ENCODE results near the gene RRAGD. TPM values are rescaled to one million over a fixed set of nuclear protein-coding genes. Genes with fewer than 3 reads are reported as not detected.

Gene RRAGD
- polyA plus RNA-seq, 1 of the 3 experiments (the other 2 are of a cell fraction): 0.07 TPM

- no peaks in the 10 kb centered on the region for H3K27me3 ChIP-seq (ENCODE audit: insufficient read depth)
- TF ChIP-seq EZH2phosphoT487 (IDR thresholded peaks at IDR 0.05; ENCODE audit: borderline replicate concordance, low read depth) (no peak), FOSL2 (IDR thresholded peaks at IDR 0.05; ENCODE audit: borderline replicate concordance, low read depth) (0 out of 2 replicates have a peak, but pooled peaks have one; percentile 8)
- no peak overlapping the region for H3K4me3 ChIP-seq (ENCODE audit: low read depth in 2 of 2, low read length in 1 of 2)
- 70% methylated on average over 2 of the region's 2 CpGs for WGBS (ENCODE audit: low lambda C conversion rate)
- ChIA-PET CTCF (interaction anchor here (1.1 to 5.9 kb wide), 5 partner anchors 7 to 16 kb away, joined by 3 to 50 read pairs (median 3); partner anchors contain the start of gene UBE2J1), POLR2A (interaction anchor here (0.9 kb wide), 1 partner anchor 15 kb away, joined by 3 read pairs; no protein-coding TSS in a partner anchor)
- no peak overlapping the region for H3K9ac ChIP-seq
- no peaks in the 10 kb centered on the region for H3K36me3 ChIP-seq (replicated peaks in 1 of 2; ENCODE audit: control insufficient read depth in 1 of 2, insufficient read depth in 2 of 2, low read length in 1 of 2)
- H3K27ac ChIP-seq (ENCODE audit: low read depth in 2 of 2, low read length in 1 of 2): peak overlapping the region in 1 of 2 experiments; percentile 35; a peak in 1 of 4 replicates
- DNase-seq: no peak
- H3F3A ChIP-seq (replicated peaks; ENCODE audit: insufficient read depth): peaks cover 9% of the 10 kb centered on the region
- H3K9me2 ChIP-seq: no peaks in the 10 kb centered on the region
- no peak overlapping the region for H3K4me2 ChIP-seq
- no peaks in the 10 kb centered on the region for H3K9me3 ChIP-seq
- no peaks in the 10 kb centered on the region for H3K79me2 ChIP-seq (ENCODE audit: insufficient read depth)
- H4K20me1 ChIP-seq (ENCODE audit: insufficient read depth): no peaks in the 10 kb centered on the region
- H3K4me1 ChIP-seq (ENCODE audit: control insufficient read depth in 1 of 2, insufficient read depth in 2 of 2, low read depth in 1 of 2, low read length in 1 of 2): no peaks in the 10 kb centered on the region; a peak in 1 of 4 replicates
- 0 out of 2 replicates have a peak overlapping the region, but pooled peaks have one; percentile 23 for H2AFZ ChIP-seq (ENCODE audit: low read depth)
Measured at GRCh38 chr6:89360415-89360999, 51.6 kb downstream of the RRAGD start.

- no peak for DNase-seq
- no peaks in the 10 kb centered on the region for H3K9me2 ChIP-seq
- 47% methylated on average over 1 of the region's 1 CpG for WGBS (ENCODE audit: low lambda C conversion rate)
- H3K36me3 ChIP-seq (replicated peaks in 1 of 2; ENCODE audit: control insufficient read depth in 1 of 2, insufficient read depth in 2 of 2, low read length in 1 of 2): no peaks in the 10 kb centered on the region
- no peaks in the 10 kb centered on the region for H3K27me3 ChIP-seq (ENCODE audit: insufficient read depth)
- no peaks in the 10 kb centered on the region for H4K20me1 ChIP-seq (ENCODE audit: insufficient read depth)
- H3F3A ChIP-seq (replicated peaks; ENCODE audit: insufficient read depth): peaks cover 9% of the 10 kb centered on the region
- no peak overlapping the region for H3K4me3 ChIP-seq (ENCODE audit: low read depth in 2 of 2, low read length in 1 of 2)
- H3K9ac ChIP-seq: no peak overlapping the region
- H3K27ac ChIP-seq (ENCODE audit: low read depth in 2 of 2, low read length in 1 of 2): no peak overlapping the region
- CTCF ChIA-PET: interaction anchor here (1.1 to 5.9 kb wide), 4 partner anchors 8 to 17 kb away, joined by 3 to 50 read pairs (median 8); no protein-coding TSS in a partner anchor
- no peak for TF ChIP-seq EZH2phosphoT487 (IDR thresholded peaks at IDR 0.05; ENCODE audit: borderline replicate concordance, low read depth)
- TF ChIP-seq NFIC (IDR thresholded peaks at IDR 0.05; ENCODE audit: borderline replicate concordance): no peak
- TF ChIP-seq MEF2A (IDR thresholded peaks at IDR 0.05; ENCODE audit: borderline replicate concordance, low read depth): no peak
- no peak for TF ChIP-seq ZBTB33 (IDR thresholded peaks at IDR 0.05; ENCODE audit: borderline replicate concordance, low read depth)
- TF ChIP-seq JUND (IDR thresholded peaks at IDR 0.05): no peak
- no peak for TF ChIP-seq TCF12 (IDR thresholded peaks at IDR 0.05)
- no peak for TF ChIP-seq USF1 (IDR thresholded peaks at IDR 0.05; ENCODE audit: borderline replicate concordance, low read depth)
- H3K4me1 ChIP-seq (ENCODE audit: control insufficient read depth in 1 of 2, insufficient read depth in 2 of 2, low read depth in 1 of 2, low read length in 1 of 2): no peaks in the 10 kb centered on the region; a peak in 1 of 4 replicates
- H3K4me2 ChIP-seq: no peak overlapping the region
- POLR2A ChIA-PET: no interaction called here
- H3K9me3 ChIP-seq: no peaks in the 10 kb centered on the region
- H3K79me2 ChIP-seq (ENCODE audit: insufficient read depth): no peaks in the 10 kb centered on the region
- H2AFZ ChIP-seq (ENCODE audit: low read depth): no peak overlapping the region
Measured at GRCh38 chr6:89359561-89359960, 52.5 kb downstream of the RRAGD start.
